A673 (cell line): ENCODE data around the gene TRAPPC2L.

Experiments
- CTCF ChIP-seq: fragments of 300-800, 200-600 bp; sonication (generic); conservative IDR thresholded peaks from 2 replicates; pipeline ENCODE4 v1.5.1; 2017; ENCODE audit warnings: low read depth, mild to moderate bottlenecking, antibody characterized with exemption, low read length, moderate library complexity, mixed read lengths
- EZH2 ChIP-seq: fragments of 200-600 bp; sonication (generic); IDR thresholded peaks from 2 replicates; pipeline ENCODE4 v1.6.1; 2017; ENCODE audit warnings: borderline replicate concordance, low read depth, mild to moderate bottlenecking, mixed read lengths, antibody characterized with exemption, low read length; ENCODE audit not compliant: poor library complexity, severe bottlenecking

GRCh38 chr16:88835818-88836217 lies 21.1 kb upstream of the TRAPPC2L start:
- TF ChIP-seq CTCF (no peak), EZH2 (no peak)
